OCI-LY7 (cell line): ENCODE measurements around the gene CFAP100.

ENCODE experiments used
- CTCF ChIP-seq: fragments of 200-600 bp; sonication (generic); conservative IDR thresholded peaks from 2 replicates; pipeline ENCODE4 v1.5.1; 2014; ENCODE audit warnings: mild to moderate bottlenecking, antibody characterized with exemption, low read length, moderate library complexity, mixed read lengths
- EZH2phosphoT487 ChIP-seq: fragments of 200-600 bp; sonication (generic); IDR thresholded peaks from 2 replicates; pipeline ENCODE4 v1.6.1; 2018; ENCODE audit warnings: low read depth, borderline replicate concordance, mild to moderate bottlenecking, mixed run types, antibody characterized with exemption, low read length, moderate library complexity, mixed read lengths

DNA sequence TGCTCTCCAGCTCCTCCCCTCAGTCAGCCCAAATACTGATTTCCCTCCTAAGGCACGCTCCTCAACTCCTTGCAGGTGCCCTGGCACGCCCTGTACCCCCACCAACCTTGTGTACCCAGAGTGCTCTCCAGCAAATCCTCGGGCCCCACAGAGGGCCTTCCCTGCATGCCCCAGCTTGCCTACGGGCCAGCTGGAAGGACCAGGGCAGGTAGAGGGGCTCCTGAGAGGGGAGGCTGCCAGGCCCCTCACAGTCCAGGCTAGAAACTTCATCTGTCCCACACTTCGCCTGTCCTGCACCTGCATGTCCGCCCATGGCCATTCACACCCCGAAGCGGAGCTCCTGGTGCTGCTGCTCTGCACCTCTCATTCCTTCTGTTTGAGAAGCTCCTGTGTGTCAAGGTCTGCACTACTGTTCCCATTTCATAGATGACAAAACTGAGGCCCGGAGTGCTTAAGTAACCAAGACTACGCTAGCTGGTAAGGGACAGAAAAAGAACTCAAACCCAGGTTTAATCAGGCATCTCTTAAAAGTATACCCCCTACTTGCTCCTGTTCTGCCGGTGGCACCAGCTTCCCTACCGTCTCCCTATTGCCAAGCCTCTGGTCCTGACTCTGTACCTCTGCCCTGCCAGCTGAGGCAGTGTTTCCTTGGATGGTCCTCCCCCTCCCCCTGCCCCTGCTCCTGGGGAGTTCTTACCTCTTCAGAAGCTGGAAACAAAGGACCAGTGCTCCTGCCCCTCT, 45.4 kb downstream of the CFAP100 start:
- TF ChIP-seq CTCF (no peak), EZH2phosphoT487 (no peak)
